ENCODE results near the gene TSKU.
"Not testable (repeated sequence)": the region's sequence is repeated elsewhere in the genome, so short reads cannot be mapped to it uniquely, and the experiment has no call there.

The TSKU gene

GRCh38 chr11:76810151-76810853 lies 27.1 kb downstream of the TSKU start:
- DNase-seq (ENCODE audit: low read depth in 2 of 2) = peak; percentile 60 to 63
- TF ChIP-seq, protein P1, sequence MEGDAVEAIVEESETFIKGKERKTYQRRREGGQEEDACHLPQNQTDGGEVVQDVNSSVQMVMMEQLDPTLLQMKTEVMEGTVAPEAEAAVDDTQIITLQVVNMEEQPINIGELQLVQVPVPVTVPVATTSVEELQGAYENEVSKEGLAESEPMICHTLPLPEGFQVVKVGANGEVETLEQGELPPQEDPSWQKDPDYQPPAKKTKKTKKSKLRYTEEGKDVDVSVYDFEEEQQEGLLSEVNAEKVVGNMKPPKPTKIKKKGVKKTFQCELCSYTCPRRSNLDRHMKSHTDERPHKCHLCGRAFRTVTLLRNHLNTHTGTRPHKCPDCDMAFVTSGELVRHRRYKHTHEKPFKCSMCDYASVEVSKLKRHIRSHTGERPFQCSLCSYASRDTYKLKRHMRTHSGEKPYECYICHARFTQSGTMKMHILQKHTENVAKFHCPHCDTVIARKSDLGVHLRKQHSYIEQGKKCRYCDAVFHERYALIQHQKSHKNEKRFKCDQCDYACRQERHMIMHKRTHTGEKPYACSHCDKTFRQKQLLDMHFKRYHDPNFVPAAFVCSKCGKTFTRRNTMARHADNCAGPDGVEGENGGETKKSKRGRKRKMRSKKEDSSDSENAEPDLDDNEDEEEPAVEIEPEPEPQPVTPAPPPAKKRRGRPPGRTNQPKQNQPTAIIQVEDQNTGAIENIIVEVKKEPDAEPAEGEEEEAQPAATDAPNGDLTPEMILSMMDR (IDR thresholded peaks at IDR 0.05; ENCODE audit: low read depth, low read length) = peak; percentile 65
- no peak overlapping the region for H3K4me3 ChIP-seq (replicated peaks in 1 of 2; ENCODE audit: low read depth in 2 of 2, low read length in 2 of 2)

- H3K4me3 ChIP-seq (replicated peaks in 1 of 2; ENCODE audit: low read depth in 2 of 2, low read length in 2 of 2) = no peak overlapping the region
- TF ChIP-seq, protein P1 (IDR thresholded peaks at IDR 0.05; ENCODE audit: low read depth, low read length) = no peak
- no peak for DNase-seq (ENCODE audit: low read depth in 2 of 2)
Observed at GRCh38 chr11:76811259-76811658, 28.1 kb downstream of the TSKU start.

GRCh38 chr11:76814414-76814813 lies 31.3 kb downstream of the TSKU start:
- TF ChIP-seq, protein P1 (IDR thresholded peaks at IDR 0.05; ENCODE audit: low read depth, low read length) = no peak
- no peak overlapping the region for H3K4me3 ChIP-seq (replicated peaks in 1 of 2; ENCODE audit: low read depth in 2 of 2, low read length in 2 of 2)
- DNase-seq (ENCODE audit: low read depth in 2 of 2) = no peak

DNA sequence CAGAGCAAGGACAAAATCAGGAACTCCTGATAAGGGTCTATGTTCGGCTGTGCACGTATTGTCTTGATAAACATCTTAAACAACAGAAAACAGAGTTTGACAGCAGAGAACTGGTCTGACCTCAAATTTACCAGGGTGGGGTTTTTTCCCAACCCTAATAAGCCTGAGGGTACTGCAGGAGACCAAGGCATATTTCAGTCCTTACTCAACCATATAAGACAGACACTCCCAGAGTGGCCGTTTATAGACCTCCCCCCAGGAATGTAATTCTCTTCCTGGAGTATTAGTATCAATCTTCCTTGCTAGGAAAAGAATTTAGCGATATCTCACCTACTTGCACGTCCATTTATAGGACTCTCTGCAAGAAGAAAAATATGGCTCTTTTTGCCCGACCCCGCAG lies 32.5 kb downstream of the TSKU start:
- DNase-seq (ENCODE audit: low read depth in 2 of 2); H3K4me3 ChIP-seq (replicated peaks in 1 of 2; ENCODE audit: low read depth in 2 of 2, low read length in 2 of 2): not testable (repeated sequence)

DNA sequence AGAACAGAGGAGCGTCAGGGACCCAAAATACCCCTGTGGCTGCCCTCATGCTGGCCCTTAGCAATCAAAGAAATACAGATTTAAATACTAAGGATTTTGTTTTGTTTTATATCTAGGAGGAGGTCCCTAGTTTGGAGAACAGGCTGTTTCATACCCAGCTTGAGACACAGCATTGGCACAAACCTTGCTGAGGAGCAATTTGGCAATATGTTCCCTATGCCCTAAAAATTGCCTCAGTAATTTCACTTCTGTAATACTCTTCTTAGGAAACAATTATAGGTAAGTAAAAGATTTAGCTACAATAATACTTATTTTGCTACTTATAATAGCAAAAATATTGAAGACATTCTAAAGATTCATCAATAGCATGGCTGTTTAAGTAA lies 37.0 kb downstream of the TSKU start:
- TF ChIP-seq, protein P1 (IDR thresholded peaks at IDR 0.05; ENCODE audit: low read depth, low read length) = no peak
- H3K4me3 ChIP-seq (replicated peaks in 1 of 2; ENCODE audit: low read depth in 2 of 2, low read length in 2 of 2) = no peak overlapping the region
- no peak for DNase-seq (ENCODE audit: low read depth in 2 of 2)

DNA sequence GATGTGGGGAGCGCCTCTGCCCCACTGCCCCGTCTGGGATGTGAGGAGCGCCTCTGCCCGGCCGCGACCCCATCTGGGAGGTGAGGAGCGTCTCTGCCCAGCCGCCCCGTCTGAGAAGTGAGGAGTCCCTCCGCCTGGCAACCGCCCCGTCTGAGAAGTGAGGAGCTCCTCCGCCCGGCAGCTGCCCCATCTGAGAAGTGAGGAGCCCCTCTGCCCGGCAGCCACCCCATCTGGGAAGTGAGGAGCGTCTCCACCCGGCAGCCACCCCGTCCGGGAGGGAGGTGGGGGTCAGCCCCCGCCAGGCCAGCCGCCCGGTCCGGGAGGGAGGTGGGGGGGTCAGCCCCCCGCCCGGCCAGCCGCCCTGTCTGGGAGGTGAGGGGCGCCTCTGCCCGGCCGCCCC lies 38.2 kb downstream of the TSKU start:
- not testable (repeated sequence) for DNase-seq (ENCODE audit: low read depth in 2 of 2); H3K4me3 ChIP-seq (replicated peaks in 1 of 2; ENCODE audit: low read depth in 2 of 2, low read length in 2 of 2)

DNA sequence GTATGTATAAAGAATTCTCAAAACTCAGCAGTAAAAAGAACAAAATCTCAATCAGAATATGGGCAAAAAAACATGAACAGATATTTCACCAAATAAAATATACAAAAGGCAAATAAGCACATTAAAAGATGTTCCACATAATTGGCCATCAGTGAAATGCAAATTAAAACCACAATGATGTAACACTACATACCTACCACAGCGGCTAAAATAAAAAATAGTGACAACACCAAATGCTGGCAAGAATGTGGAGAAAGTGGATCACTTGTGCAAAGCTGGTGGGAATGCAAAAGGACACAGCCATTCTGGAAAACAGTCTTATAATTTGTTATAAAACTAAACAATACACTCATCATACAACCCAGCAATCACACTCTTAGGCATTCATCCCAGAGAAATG lies 39.2 kb downstream of the TSKU start:
- no peak for DNase-seq (ENCODE audit: low read depth in 2 of 2)
- no peak overlapping the region for H3K4me3 ChIP-seq (replicated peaks in 1 of 2; ENCODE audit: low read depth in 2 of 2, low read length in 2 of 2)
- TF ChIP-seq, protein P1 (IDR thresholded peaks at IDR 0.05; ENCODE audit: low read depth, low read length) = no peak

GRCh38 chr11:76823481-76824028 lies 40.4 kb downstream of the TSKU start:
- H3K4me3 ChIP-seq (replicated peaks in 1 of 2; ENCODE audit: low read depth in 2 of 2, low read length in 2 of 2) = peak overlapping the region in 1 of 2 donors; percentile 27
- DNase-seq (ENCODE audit: low read depth in 2 of 2) = peak; percentile 83 to 89
- TF ChIP-seq, protein P1 (IDR thresholded peaks at IDR 0.05; ENCODE audit: low read depth, low read length) = no peak

Measured in cardiac fibroblast (primary cell).